Endothelial cell of umbilical vein (primary cell): Measurements from ENCODE around the gene ITGB1BP1. TPM values are rescaled to one million over a fixed set of nuclear protein-coding genes. Genes with fewer than 3 reads are reported as not detected.
A peak's percentile ranks its signal among the peaks of the same experiment; 100 is the strongest.

Source experiments
- BruUV-seq: library from RNA; stranded (reverse); fragments of 400-500 nt; replicated peaks from 2 replicates; lab custom pipeline; 2021; lab: Mats Ljungman, UMichigan
- CTCF ChIA-PET: fragments of 300-600, 350-600 bp; sonication (Branson Sonifier 250); formaldehyde crosslinking; loops from one replicate; lab custom pipeline; 2021; ENCODE audit warnings: antibody characterized with exemption, inconsistent platforms; lab: Charles Lee
- POLR2A ChIA-PET: fragments of 300-600, 350-600 bp; sonication (Branson Sonifier 250); formaldehyde crosslinking; loops from one replicate; lab custom pipeline; 2021; ENCODE audit warnings: antibody characterized with exemption, inconsistent platforms; lab: Charles Lee
- DNase-seq: peaks from one replicate; pipeline ENCODE4 v3.0.0-alpha.2; 2011; ENCODE audit warnings: low read depth, low spot score
- FAIRE-seq: peaks from 2 replicates; lab custom pipeline; 2011; peaks lifted over from hg19 to GRCh38; lab: Jason Lieb, UNC
- H2AFZ ChIP-seq: 2 replicates; pipeline ENCODE4 v1.6.0; 2012; ENCODE audit warnings: low read depth, low read length, control low read depth, inconsistent platforms
- H3K27ac ChIP-seq: 2 replicates; pipeline ENCODE4 v1.5.1; 2011; ENCODE audit warnings: low read depth, mild to moderate bottlenecking, control low read depth, low read length, moderate library complexity; ENCODE audit not compliant: insufficient read depth
- H3K27me3 ChIP-seq, 2 experiments: 2 replicates each; pipeline versions ENCODE4 v1.6.0 to v1.6.1; 2011; ENCODE audit warnings: low read length in 2 of 2, mixed read lengths in 1 of 2; ENCODE audit not compliant: control insufficient read depth in 2 of 2, insufficient read depth in 2 of 2
- H3K36me3 ChIP-seq, 2 experiments: 2 replicates in 1 of 2; 3 replicates in 1 of 2; pipeline ENCODE4 v1.5.1; 2011; ENCODE audit warnings: low read length in 2 of 2, mild to moderate bottlenecking in 1 of 2, moderate library complexity in 1 of 2; ENCODE audit not compliant: control insufficient read depth in 2 of 2, insufficient read depth in 2 of 2; ENCODE audit errors: extremely low read depth in 1 of 2
- H3K4me1 ChIP-seq: 3 replicates; pipeline ENCODE4 v1.5.1; 2011; ENCODE audit warnings: mild to moderate bottlenecking, low read length; ENCODE audit not compliant: control insufficient read depth, insufficient read depth; ENCODE audit errors: extremely low read depth
- H3K4me2 ChIP-seq: 2 replicates; pipeline ENCODE4 v1.6.1; 2011; ENCODE audit warnings: low read length, control low read depth, mixed read lengths; ENCODE audit not compliant: insufficient read depth
- H3K4me3 ChIP-seq, 3 experiments: fragments of 200-600 bp in 1 of 3; sonication (generic), shearing (Covaris generic) in 1 of 3; replicated peaks in 1 of 3; 2 replicates each; pipeline ENCODE4 v1.5.1; 2011 to 2016; ENCODE audit warnings: control low read depth in 3 of 3, low read length in 3 of 3, mild to moderate bottlenecking in 2 of 3, inconsistent platforms in 1 of 3, low read depth in 1 of 3, moderate library complexity in 1 of 3; ENCODE audit not compliant: insufficient read depth in 1 of 3
- H3K79me2 ChIP-seq: 2 replicates; pipeline ENCODE4 v1.6.0; 2012; ENCODE audit warnings: low read length, inconsistent platforms; ENCODE audit not compliant: control insufficient read depth, insufficient read depth
- H3K9ac ChIP-seq: replicated peaks from 2 replicates; pipeline ENCODE3; 2011; ENCODE audit warnings: low read length, control low read depth; ENCODE audit not compliant: insufficient read depth; ENCODE audit errors: extremely low read depth
- H3K9me1 ChIP-seq: replicated peaks from 3 replicates; pipeline ENCODE4 v1.6.0; 2011; ENCODE audit warnings: mild to moderate bottlenecking, low read length; ENCODE audit not compliant: control insufficient read depth, insufficient read depth; ENCODE audit errors: extremely low read depth
- H3K9me3 ChIP-seq: replicated peaks from 2 replicates; pipeline ENCODE4 v1.5.1; 2012; ENCODE audit warnings: low read length, inconsistent platforms; ENCODE audit not compliant: control insufficient read depth, insufficient read depth
- H4K20me1 ChIP-seq: replicated peaks from 2 replicates; pipeline ENCODE3; 2011; ENCODE audit warnings: mild to moderate bottlenecking, low read length; ENCODE audit not compliant: control insufficient read depth, insufficient read depth; ENCODE audit errors: extremely low read depth
- EZH2 ChIP-seq: IDR thresholded peaks from 2 replicates; pipeline ENCODE4 v1.6.1; 2012; ENCODE audit warnings: borderline replicate concordance, low read depth, mild to moderate bottlenecking, moderate library complexity, low read length, inconsistent platforms; ENCODE audit not compliant: severe bottlenecking
- FOS ChIP-seq: IDR thresholded peaks from 2 replicates; pipeline ENCODE4 v1.6.1; 2011; ENCODE audit warnings: mild to moderate bottlenecking, low read length, moderate library complexity, borderline replicate concordance; ENCODE audit not compliant: insufficient read depth
- GATA2 ChIP-seq: IDR thresholded peaks from 2 replicates; pipeline ENCODE4 v1.7.0; 2011; ENCODE audit warnings: low read depth, mild to moderate bottlenecking, moderate library complexity, mixed read lengths, low read length; ENCODE audit not compliant: insufficient read length, insufficient read depth
- JUN ChIP-seq: IDR thresholded peaks from 2 replicates; pipeline ENCODE4 v1.6.1; 2011; ENCODE audit warnings: borderline replicate concordance, low read depth; ENCODE audit not compliant: insufficient read length, insufficient read depth
- POLR2A ChIP-seq: IDR thresholded peaks from 2 replicates; pipeline ENCODE4 v1.6.1; 2012; ENCODE audit warnings: low read depth, mild to moderate bottlenecking, control low read depth, low read length
- POLR2AphosphoS5 ChIP-seq: IDR thresholded peaks from 2 replicates; pipeline ENCODE4 v1.6.1; 2012; ENCODE audit warnings: low read depth, mild to moderate bottlenecking, control low read depth, low read length, moderate library complexity; ENCODE audit not compliant: insufficient read depth
- dilution Hi-C: fragments of 300-500 bp; cut with MboI; formaldehyde crosslinking; loops from one replicate; pipeline ENCODE4 v1.15.0; 2019; ENCODE audit warnings: low sequenced_read_pairs; ENCODE audit not compliant: extremely low pct_ligation_motif_present
- intact Hi-C: fragments of 100-400 bp; cut with micrococcal nuclease; formaldehyde crosslinking; loops from one replicate; pipeline ENCODE4 v1.10.0; 2022
- polyA plus RNA-seq, 4 experiments: library from polyadenylated mRNA; depleted of rRNA in 3 of 4; stranded (reverse) in 3 of 4; unstranded in 1 of 4; fragments of >200 nt; gene quantifications; 2 replicates each; pipeline versions ENCODE4 v1.2.1 to v1.2.3, GENCODE V29; 2011 to 2012; ENCODE audit warnings: missing spikeins in 1 of 4
- total RNA-seq: library from RNA; stranded (reverse); gene quantifications from 2 replicates; pipeline ENCODE4 v1.2.3, GENCODE V29; 2021

The ITGB1BP1 gene
- total and polyA plus RNA-seq, 2 donors (not counting 3 experiments of a cell fraction or from before 2014, with no cell fraction given) = 45.0 to 170 TPM

- Histone ChIP-seq H3K4me3 (no peak overlapping the region), H3K9ac (no peak overlapping the region), H3K27ac (peak overlapping the region; percentile 2), H4K20me1 (no peaks in the 10 kb centered on the region), H3K9me3 (no peaks in the 10 kb centered on the region), H3K9me1 (no peaks in the 10 kb centered on the region), H3K36me3 (peaks cover 0 to 2% of the 10 kb centered on the region in 2 experiments), H3K4me1 (peaks cover 7% of the 10 kb centered on the region), H3K79me2 (no peaks in the 10 kb centered on the region), H3K27me3 (no peaks in the 10 kb centered on the region), H3K4me2 (no peak overlapping the region), H2AFZ (no peak overlapping the region)
- DNase-seq (peak; percentile 32), FAIRE-seq (peak; percentile 66)
- POLR2A ChIA-PET = no interaction called here
- dilution Hi-C loops (no loop called here), intact Hi-C loops (no loop called here)
- CTCF ChIA-PET = interaction anchor here (0.8 kb wide), 1 partner anchor 18 kb away, joined by 3 read pairs; no protein-coding TSS in a partner anchor
- no TSS peak for BruUV-seq
- TF ChIP-seq EZH2 (no peak), FOS (peak; percentile 54), JUN (peak; percentile 38)
These were observed 7.3 kb upstream of the ITGB1BP1 start for GRCh38 chr2:9430316-9431293.

DNA sequence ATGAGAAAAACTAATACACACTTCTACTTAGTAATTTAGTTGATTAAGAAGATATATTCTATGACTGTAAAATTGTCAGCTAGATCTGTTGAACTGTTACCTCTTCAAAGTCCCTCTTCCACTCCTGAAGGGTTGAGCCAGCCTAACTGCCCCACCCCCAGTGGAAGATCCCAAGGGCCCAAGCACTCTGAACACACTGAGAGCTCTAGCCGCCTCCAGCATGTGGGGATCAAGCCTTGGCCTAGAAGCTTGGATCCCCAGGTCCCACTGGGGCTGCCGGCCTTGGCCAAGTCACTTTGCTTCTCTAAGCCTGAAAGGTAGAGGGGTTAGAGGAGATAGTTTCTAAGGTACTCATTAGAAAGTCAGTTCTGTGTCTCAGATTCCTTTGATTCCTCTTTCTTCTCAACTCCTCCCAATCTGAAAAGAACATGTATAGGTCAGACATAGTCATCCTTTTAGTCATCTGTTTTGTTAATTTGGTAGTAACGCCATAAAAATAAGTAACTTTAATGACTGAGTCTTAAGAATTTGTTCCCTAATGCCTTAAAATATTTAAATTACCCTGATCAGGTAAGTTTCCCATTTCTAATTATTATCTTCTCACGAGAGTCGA lies 5.7 kb upstream of the ITGB1BP1 start:
- H3K9ac ChIP-seq = no peak overlapping the region
- CTCF ChIA-PET = no interaction called here
- H3K36me3 ChIP-seq = no peaks in the 10 kb centered on the region
- POLR2A ChIA-PET = no interaction called here
- H3K4me3 ChIP-seq = no peak overlapping the region
- H3K79me2 ChIP-seq = peaks cover 10% of the 10 kb centered on the region
- dilution Hi-C loops (no loop called here), intact Hi-C loops (no loop called here)
- H3K4me2 ChIP-seq = no peak overlapping the region
- TF ChIP-seq POLR2A (no peak), GATA2 (no peak), EZH2 (no peak), POLR2AphosphoS5 (no peak)
- H3K27ac ChIP-seq = no peak overlapping the region
- no peaks in the 10 kb centered on the region for H4K20me1 ChIP-seq
- no peak for DNase-seq
- no peak overlapping the region for H2AFZ ChIP-seq
- H3K27me3 ChIP-seq = no peaks in the 10 kb centered on the region
- no peak for FAIRE-seq
- no peaks in the 10 kb centered on the region for H3K9me3 ChIP-seq
- H3K4me1 ChIP-seq = peaks cover 14% of the 10 kb centered on the region
- no TSS peak for BruUV-seq
- no peaks in the 10 kb centered on the region for H3K9me1 ChIP-seq
